Keratinocyte (primary cell): ENCODE data around the gene DNMBP. TPM values are rescaled to one million over a fixed set of nuclear protein-coding genes. Genes with fewer than 3 reads are reported as not detected.

Source experiments
- DNase-seq: peaks from one replicate; pipeline ENCODE4 v3.0.0-alpha.2; 2011; ENCODE audit warnings: low read depth, missing footprints, low spot score
- FAIRE-seq: peaks from 2 replicates; lab custom pipeline; 2011; peaks lifted over from hg19 to GRCh38; lab: Jason Lieb, UNC
- H2AFZ ChIP-seq: 2 replicates; pipeline ENCODE4 v1.6.0; 2012; ENCODE audit warnings: low read length, control low read depth, inconsistent platforms; ENCODE audit not compliant: control insufficient read depth
- H3K27ac ChIP-seq: 2 replicates; pipeline ENCODE4 v1.5.1; 2011; ENCODE audit warnings: low read length; ENCODE audit not compliant: control insufficient read depth, insufficient read depth
- H3K27me3 ChIP-seq: 3 replicates; pipeline ENCODE4 v1.6.0; 2011; ENCODE audit warnings: low read length; ENCODE audit not compliant: control insufficient read depth, insufficient read depth; ENCODE audit errors: extremely low read depth
- H3K36me3 ChIP-seq, 2 experiments: 2 replicates in 1 of 2; 3 replicates in 1 of 2; pipeline ENCODE4 v1.5.1; 2011; ENCODE audit warnings: low read length in 2 of 2, mild to moderate bottlenecking in 1 of 2; ENCODE audit not compliant: control insufficient read depth in 2 of 2, insufficient read depth in 2 of 2; ENCODE audit errors: extremely low read depth in 1 of 2
- H3K4me1 ChIP-seq: 3 replicates; pipeline ENCODE4 v1.5.1; 2011; ENCODE audit warnings: low read length; ENCODE audit not compliant: control insufficient read depth, insufficient read depth; ENCODE audit errors: extremely low read depth
- H3K4me2 ChIP-seq: 3 replicates; pipeline ENCODE4 v1.6.0; 2011; ENCODE audit warnings: low read depth, low read length; ENCODE audit not compliant: control insufficient read depth, insufficient read depth; ENCODE audit errors: extremely low read depth
- H3K4me3 ChIP-seq, 3 experiments: fragments of 200-600 bp in 1 of 3; sonication (generic) in 1 of 3; 2 replicates in 2 of 3; 3 replicates in 1 of 3; pipeline ENCODE4 v1.5.1; 2011 to 2016; ENCODE audit warnings: low read length in 3 of 3, mild to moderate bottlenecking in 3 of 3, control low read depth in 2 of 3, inconsistent platforms in 1 of 3, low read depth in 1 of 3, mixed read lengths in 1 of 3, mixed run types in 1 of 3, moderate library complexity in 1 of 3; ENCODE audit not compliant: control insufficient read depth in 2 of 3, insufficient read depth in 2 of 3; ENCODE audit errors: extremely low read depth in 1 of 3
- H3K79me2 ChIP-seq: 2 replicates; pipeline ENCODE4 v1.6.0; 2012; ENCODE audit warnings: low read length; ENCODE audit not compliant: control insufficient read depth, insufficient read depth
- H3K9ac ChIP-seq: 3 replicates; pipeline ENCODE4 v1.6.0; 2011; ENCODE audit warnings: low read length; ENCODE audit not compliant: control insufficient read depth, insufficient read depth; ENCODE audit errors: extremely low read depth
- H3K9me1 ChIP-seq: 3 replicates; pipeline ENCODE4 v1.6.0; 2011; ENCODE audit warnings: low read length; ENCODE audit not compliant: control insufficient read depth, insufficient read depth; ENCODE audit errors: extremely low read depth
- H3K9me3 ChIP-seq: 2 replicates; pipeline ENCODE4 v1.5.1; 2012; ENCODE audit warnings: low read depth, low read length; ENCODE audit not compliant: control insufficient read depth
- H4K20me1 ChIP-seq: 3 replicates; pipeline ENCODE4 v1.6.0; 2011; ENCODE audit warnings: low read length; ENCODE audit not compliant: control insufficient read depth, insufficient read depth; ENCODE audit errors: extremely low read depth
- CTCF ChIP-seq, 3 experiments: IDR thresholded peaks in 1 of 3; conservative IDR thresholded peaks in 1 of 3; optimal IDR thresholded peaks in 1 of 3; 2 replicates in 2 of 3; 3 replicates in 1 of 3; pipeline versions ENCODE3 to v1.5.1; 2011; ENCODE audit warnings: low read length in 3 of 3, mild to moderate bottlenecking in 3 of 3, moderate library complexity in 2 of 3, control low read depth in 1 of 3, inconsistent platforms in 1 of 3; ENCODE audit not compliant: insufficient read depth in 2 of 3; ENCODE audit errors: extremely low read depth in 1 of 3
- EZH2 ChIP-seq: IDR thresholded peaks from one replicate; pipeline ENCODE4 v1.6.1; 2012; ENCODE audit warnings: inconsistent platforms, mild to moderate bottlenecking, low read length, moderate library complexity
- dilution Hi-C: fragments of 300-500 bp; cut with MboI; formaldehyde crosslinking; loops from one replicate; pipeline ENCODE4 v1.7.0; 2020; ENCODE audit warnings: low sequenced_read_pairs; ENCODE audit not compliant: extremely low pct_ligation_motif_present
- polyA plus RNA-seq, 5 experiments: library from polyadenylated mRNA; depleted of rRNA in 3 of 5; stranded (reverse) in 3 of 5; stranded (forward) in 1 of 5; unstranded in 1 of 5; fragments of >200 nt; gene quantifications; 1 replicate in 1 of 5; 2 replicates in 3 of 5; 3 replicates in 1 of 5; pipeline versions ENCODE4 v1.2.1 to v1.2.3, GENCODE V29; 2011 to 2012; ENCODE audit warnings: missing spikeins in 2 of 5, low read depth in 1 of 5, low replicate concordance in 1 of 5

DNMBP gene
- polyA plus RNA-seq, 1 donor (not counting 4 experiments of a cell fraction or from before 2014, with no cell fraction given): 15.8 TPM

GRCh38 chr10:99836711-99837110, 173.0 kb downstream of the DNMBP start:
- Histone ChIP-seq H3K4me2 (no peak overlapping the region), H3K9me3 (no peaks in the 10 kb centered on the region), H3K9me1 (no peaks in the 10 kb centered on the region), H2AFZ (no peak overlapping the region), H4K20me1 (no peaks in the 10 kb centered on the region), H3K9ac (no peak overlapping the region), H3K36me3 (peaks cover 0 to 4% of the 10 kb centered on the region in 2 experiments), H3K4me3 (no peak overlapping the region), H3K4me1 (peaks cover 15% of the 10 kb centered on the region), H3K27me3 (no peaks in the 10 kb centered on the region), H3K27ac (no peak overlapping the region), H3K79me2 (no peaks in the 10 kb centered on the region)
- TF ChIP-seq EZH2: no peak
- no peak for TF ChIP-seq CTCF (optimal IDR thresholded peaks at IDR 0.05 in 1 of 3, IDR thresholded peaks at IDR 0.05 in 1 of 3, conservative IDR thresholded peaks at IDR 0.05 in 1 of 3; ENCODE audit: extremely low read depth in 1 of 3, insufficient read depth in 2 of 3, low read length in 3 of 3)
- DNase-seq (no peak), FAIRE-seq (no peak)
- dilution Hi-C loops: no loop called here

- Histone ChIP-seq H3K9me1 (no peaks in the 10 kb centered on the region), H3K4me1 (peaks cover 15% of the 10 kb centered on the region), H3K36me3 (peaks cover 0 to 4% of the 10 kb centered on the region in 2 experiments), H3K79me2 (no peaks in the 10 kb centered on the region), H2AFZ (no peak overlapping the region), H3K9ac (no peak overlapping the region), H4K20me1 (no peaks in the 10 kb centered on the region), H3K9me3 (no peaks in the 10 kb centered on the region), H3K27me3 (no peaks in the 10 kb centered on the region), H3K27ac (no peak overlapping the region), H3K4me3 (no peak overlapping the region), H3K4me2 (no peak overlapping the region)
- dilution Hi-C loops: no loop called here
- TF ChIP-seq EZH2: no peak
- no peak for TF ChIP-seq CTCF (optimal IDR thresholded peaks at IDR 0.05 in 1 of 3, IDR thresholded peaks at IDR 0.05 in 1 of 3, conservative IDR thresholded peaks at IDR 0.05 in 1 of 3; ENCODE audit: extremely low read depth in 1 of 3, insufficient read depth in 2 of 3, low read length in 3 of 3)
- FAIRE-seq (no peak), DNase-seq (no peak)
Measured at GRCh38 chr10:99835947-99836346, 173.8 kb downstream of the DNMBP start.
